GM23338 (cell line): ENCODE data around the gene LAMTOR1.

Experiments
- EZH2phosphoT487 ChIP-seq: fragments of 200-600 bp; sonication (generic); IDR thresholded peaks from one replicate; pipeline ENCODE4 v1.8.1; 2018; ENCODE audit warnings: antibody characterized with exemption; ENCODE audit not compliant: unreplicated experiment
- POLR2AphosphoS5 ChIP-seq: IDR thresholded peaks from 2 replicates; pipeline ENCODE4 v1.6.1; 2016; ENCODE audit warnings: antibody characterized with exemption, low read depth
- TF ChIP-seq, protein P1 (sequence below), 2 experiments: fragments of 200-600 bp in 1 of 2; sonication (generic) in 1 of 2; conservative IDR thresholded peaks; 2 replicates each; pipeline versions ENCODE4 v1.5.1 to v1.6.1; 2016 to 2017; ENCODE audit warnings: antibody characterized with exemption in 2 of 2, low read depth in 2 of 2, mild to moderate bottlenecking in 2 of 2, moderate library complexity in 1 of 2

DNA sequence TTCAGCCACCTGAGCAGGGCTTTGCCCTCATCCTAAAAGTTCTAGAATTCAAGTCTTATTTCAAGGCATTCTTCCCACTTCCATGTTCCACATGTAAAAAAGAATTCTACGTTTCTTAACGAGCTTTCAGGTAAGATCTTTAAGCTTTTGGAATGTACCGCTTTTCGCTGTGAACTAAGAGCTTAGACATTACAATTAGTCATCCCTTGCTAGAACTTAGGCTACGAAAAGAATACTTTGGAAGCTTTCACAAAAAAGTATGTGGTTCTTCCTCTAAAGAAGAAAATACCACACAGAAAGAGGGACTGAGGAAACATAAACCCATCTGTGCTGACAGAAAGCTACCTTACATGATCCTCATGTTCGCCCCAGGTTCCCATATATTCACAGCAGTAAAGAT is 24.6 kb downstream of the LAMTOR1 start:
- TF ChIP-seq, protein P1, sequence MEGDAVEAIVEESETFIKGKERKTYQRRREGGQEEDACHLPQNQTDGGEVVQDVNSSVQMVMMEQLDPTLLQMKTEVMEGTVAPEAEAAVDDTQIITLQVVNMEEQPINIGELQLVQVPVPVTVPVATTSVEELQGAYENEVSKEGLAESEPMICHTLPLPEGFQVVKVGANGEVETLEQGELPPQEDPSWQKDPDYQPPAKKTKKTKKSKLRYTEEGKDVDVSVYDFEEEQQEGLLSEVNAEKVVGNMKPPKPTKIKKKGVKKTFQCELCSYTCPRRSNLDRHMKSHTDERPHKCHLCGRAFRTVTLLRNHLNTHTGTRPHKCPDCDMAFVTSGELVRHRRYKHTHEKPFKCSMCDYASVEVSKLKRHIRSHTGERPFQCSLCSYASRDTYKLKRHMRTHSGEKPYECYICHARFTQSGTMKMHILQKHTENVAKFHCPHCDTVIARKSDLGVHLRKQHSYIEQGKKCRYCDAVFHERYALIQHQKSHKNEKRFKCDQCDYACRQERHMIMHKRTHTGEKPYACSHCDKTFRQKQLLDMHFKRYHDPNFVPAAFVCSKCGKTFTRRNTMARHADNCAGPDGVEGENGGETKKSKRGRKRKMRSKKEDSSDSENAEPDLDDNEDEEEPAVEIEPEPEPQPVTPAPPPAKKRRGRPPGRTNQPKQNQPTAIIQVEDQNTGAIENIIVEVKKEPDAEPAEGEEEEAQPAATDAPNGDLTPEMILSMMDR (conservative IDR thresholded peaks at IDR 0.05; ENCODE audit: low read depth in 2 of 2), result no peak
- TF ChIP-seq POLR2AphosphoS5 (no peak), EZH2phosphoT487 (no peak)
